GM12872 (cell line): ENCODE results near the gene CARD11.

Source experiments
- TF ChIP-seq, protein P1 (sequence below): IDR thresholded peaks from 3 replicates; pipeline ENCODE4 v1.5.1; 2011; ENCODE audit warnings: low read depth, mild to moderate bottlenecking, low read length, moderate library complexity; ENCODE audit not compliant: insufficient read depth

CARD11 gene

DNA sequence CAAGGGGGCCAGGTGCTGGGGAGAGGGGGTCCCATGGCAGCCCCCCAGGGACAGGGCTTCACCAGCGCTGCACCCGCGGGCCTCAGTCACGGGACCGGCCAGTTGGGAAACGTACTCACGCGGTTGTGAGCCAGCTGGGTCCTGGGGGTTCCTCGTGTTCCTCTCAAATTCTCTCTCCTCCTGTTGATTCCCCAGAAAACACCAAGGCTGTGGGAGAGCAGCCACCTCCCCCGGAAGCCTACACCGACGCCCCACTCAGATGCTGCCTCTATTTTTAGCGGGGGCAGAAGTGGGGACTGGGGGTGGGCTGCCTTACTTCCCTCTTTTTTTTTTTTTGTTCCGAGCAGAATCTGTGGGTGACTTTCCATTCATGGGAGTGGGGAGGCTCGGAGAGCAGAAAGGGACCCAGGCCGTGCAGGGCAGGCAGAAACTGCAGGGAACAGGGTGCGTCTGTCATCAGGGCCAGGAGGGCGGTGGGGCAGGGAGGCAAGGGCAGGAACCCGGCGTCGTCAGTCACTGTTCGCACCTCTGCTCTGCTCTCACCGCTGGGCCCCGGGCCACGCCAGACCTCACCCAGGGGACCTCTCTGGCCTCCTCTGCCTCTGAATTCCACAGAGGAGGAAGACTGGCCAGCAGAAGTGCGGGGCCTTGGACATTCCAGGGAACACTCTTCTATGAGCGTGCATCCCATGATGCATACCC, 63.1 kb downstream of the CARD11 start:
- TF ChIP-seq, protein P1, sequence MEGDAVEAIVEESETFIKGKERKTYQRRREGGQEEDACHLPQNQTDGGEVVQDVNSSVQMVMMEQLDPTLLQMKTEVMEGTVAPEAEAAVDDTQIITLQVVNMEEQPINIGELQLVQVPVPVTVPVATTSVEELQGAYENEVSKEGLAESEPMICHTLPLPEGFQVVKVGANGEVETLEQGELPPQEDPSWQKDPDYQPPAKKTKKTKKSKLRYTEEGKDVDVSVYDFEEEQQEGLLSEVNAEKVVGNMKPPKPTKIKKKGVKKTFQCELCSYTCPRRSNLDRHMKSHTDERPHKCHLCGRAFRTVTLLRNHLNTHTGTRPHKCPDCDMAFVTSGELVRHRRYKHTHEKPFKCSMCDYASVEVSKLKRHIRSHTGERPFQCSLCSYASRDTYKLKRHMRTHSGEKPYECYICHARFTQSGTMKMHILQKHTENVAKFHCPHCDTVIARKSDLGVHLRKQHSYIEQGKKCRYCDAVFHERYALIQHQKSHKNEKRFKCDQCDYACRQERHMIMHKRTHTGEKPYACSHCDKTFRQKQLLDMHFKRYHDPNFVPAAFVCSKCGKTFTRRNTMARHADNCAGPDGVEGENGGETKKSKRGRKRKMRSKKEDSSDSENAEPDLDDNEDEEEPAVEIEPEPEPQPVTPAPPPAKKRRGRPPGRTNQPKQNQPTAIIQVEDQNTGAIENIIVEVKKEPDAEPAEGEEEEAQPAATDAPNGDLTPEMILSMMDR: no peak

DNA sequence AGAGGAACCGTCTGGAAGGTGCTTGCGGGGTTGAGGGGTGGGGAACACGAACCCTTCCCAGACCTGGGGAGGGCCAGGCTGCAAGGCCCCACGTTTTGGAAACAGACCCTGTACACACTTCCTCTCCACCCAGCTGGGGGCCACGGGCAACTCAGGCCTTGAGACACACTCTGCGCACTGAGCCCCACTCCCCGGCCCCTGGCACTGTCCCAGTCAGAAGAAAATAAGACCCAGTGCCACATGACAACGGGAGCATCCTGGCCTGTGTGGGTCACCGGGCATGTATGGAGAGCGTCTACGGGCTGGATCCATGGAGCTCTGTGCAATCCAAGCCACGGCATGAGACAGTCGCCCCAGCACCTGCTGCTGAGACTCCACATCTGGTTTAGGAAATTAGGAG, 63.7 kb downstream of the CARD11 start:
- TF ChIP-seq, protein P1: no peak

DNA sequence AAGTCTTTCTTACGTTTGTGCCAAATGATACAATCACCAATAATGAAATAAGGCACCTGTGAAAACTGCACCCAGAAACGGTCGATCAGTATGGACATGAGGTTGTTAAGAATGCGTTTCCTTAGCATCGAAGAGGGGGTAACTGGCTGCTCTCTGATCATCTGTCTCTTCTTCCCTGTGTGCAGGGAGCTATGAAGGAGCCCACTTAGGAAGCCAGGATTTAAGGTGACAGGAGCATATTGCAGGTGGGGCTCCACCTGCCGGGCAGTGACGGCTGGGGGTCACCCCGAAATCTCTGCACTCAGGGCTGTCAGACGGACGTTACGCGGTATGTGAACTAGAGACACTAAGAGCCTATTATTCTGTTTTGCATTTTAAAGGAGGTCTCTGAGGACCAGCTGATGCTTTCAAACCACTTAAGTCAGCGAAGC, 64.5 kb downstream of the CARD11 start:
- TF ChIP-seq, protein P1: peak; percentile 44; the same call in 2 of the 3 replicates

DNA sequence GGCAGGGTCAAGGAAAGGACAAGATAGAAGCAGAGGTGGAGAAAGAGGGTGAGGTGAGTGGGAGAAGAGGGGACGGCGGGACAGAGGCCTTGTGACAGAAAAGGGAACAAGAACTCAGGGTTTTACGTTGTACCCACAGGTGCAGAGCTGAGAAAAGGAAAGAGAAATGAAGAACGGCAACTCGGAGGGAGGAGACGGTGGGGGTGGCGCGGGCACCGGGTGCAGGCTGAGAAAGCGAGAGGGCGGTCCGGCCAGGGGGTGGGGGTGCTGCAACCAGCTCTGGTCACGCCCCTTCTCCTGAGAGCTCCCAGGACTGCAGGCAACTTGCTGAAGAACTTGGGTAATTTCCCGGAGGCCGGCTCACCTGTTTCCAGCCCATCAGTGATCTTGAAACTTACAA, 65.3 kb downstream of the CARD11 start:
- TF ChIP-seq, protein P1: no peak

DNA sequence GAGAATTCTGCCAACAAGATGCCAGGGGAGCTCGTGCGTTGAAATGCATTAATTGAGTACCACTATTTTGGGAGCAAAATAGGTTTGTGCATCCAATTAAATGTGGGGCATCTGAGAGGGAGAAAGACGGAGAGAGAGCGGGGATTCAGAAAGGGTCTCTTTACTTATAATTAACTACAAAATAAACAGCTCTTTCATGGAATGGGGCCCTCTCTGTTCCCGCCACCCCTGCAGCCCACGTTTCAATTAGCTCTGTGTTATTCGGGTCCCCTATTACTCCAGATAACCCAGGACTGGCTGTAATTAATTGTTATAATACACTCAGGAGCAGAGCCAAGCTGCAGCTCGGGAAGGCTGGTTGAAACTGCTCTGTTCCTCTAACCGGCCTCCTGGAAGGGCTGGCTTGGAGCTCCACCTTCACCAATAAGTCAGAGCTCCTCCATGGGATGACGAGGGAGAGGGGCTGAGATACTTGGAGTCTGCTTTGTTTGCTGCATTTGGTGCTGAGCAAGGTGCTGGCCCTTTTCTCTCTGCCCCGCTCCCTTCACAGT, 67.8 kb downstream of the CARD11 start:
- TF ChIP-seq, protein P1: no peak

DNA sequence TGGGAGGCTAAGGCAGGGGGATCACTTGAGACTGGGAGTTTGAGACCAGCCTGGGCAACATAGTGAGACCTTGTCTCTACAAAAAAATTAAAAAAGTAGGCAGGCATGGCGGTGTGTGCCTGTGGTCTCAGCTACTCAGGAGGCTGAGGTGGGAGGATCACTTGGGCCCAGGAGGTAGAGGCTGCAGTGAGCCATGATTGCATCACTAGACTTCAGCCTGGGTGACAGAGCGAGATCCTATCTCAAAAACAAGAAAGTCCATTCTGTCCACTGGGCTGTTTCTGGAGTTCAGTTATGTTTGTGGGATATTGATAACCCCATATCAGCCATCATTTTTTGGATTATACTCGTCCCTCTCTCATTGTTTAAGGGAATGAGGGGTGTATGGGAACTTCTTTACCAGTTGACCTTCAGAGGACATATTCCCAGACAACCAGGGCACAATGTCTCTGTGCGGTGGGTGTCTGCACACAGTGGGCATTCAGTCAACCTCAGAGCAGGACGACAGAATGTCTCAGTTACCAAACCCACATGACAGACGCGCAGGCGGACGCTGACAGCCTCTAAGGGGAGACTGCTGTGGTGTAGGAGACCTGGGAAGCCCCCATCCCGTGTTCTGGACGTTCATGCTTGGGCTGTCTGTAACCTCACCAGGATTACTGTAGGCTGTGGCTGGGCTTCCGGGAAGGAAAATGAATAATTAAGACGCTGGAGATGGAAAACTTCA, 69.4 kb downstream of the CARD11 start:
- TF ChIP-seq, protein P1: no peak

DNA sequence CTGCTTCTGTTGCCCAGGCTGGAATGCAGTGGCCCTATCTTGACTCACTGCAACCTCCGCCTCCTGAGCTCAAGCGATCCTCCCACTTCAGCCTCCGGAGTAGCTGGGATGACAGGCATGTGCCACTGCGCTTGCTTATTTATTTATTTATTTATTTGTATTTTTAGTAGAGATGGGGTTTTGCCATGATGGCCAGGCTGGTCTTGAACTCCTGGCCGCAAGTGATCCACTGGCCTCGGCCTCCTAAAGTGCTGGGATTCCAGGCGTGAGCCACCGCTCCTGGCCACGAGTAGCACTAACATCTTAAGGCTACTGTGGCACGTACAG, 70.9 kb downstream of the CARD11 start:
- TF ChIP-seq, protein P1: no peak
